ENCODE measurements around the gene MTFP1.

DNA sequence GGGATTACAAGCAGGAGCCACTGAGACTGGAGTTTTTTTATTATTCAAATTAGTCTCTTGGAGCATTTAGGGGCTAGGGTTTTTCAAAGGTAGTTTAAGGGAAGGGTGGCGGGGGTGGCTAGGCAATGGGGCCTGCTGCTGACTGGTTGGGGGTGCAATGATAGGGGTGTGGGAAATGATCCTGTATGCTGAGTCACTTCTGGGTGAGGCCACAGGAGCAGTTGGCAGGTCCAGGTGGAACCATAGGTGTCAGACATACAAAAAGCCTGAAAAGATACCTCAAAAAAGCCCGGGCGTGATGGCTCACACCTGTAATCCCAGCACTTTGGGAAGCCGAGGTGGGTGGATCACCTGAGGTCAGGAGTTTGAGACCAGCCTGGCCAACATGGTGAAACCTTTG, 13.7 kb downstream of the MTFP1 start:
- TF ChIP-seq, protein P1, sequence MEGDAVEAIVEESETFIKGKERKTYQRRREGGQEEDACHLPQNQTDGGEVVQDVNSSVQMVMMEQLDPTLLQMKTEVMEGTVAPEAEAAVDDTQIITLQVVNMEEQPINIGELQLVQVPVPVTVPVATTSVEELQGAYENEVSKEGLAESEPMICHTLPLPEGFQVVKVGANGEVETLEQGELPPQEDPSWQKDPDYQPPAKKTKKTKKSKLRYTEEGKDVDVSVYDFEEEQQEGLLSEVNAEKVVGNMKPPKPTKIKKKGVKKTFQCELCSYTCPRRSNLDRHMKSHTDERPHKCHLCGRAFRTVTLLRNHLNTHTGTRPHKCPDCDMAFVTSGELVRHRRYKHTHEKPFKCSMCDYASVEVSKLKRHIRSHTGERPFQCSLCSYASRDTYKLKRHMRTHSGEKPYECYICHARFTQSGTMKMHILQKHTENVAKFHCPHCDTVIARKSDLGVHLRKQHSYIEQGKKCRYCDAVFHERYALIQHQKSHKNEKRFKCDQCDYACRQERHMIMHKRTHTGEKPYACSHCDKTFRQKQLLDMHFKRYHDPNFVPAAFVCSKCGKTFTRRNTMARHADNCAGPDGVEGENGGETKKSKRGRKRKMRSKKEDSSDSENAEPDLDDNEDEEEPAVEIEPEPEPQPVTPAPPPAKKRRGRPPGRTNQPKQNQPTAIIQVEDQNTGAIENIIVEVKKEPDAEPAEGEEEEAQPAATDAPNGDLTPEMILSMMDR (conservative IDR thresholded peaks at IDR 0.05; ENCODE audit: low read depth, low read length), result no peak
- no peak for TF ChIP-seq POLR2A (IDR thresholded peaks at IDR 0.05; ENCODE audit: low read depth, low read length)
- no peak for TF ChIP-seq MXI1 (IDR thresholded peaks at IDR 0.05; ENCODE audit: borderline replicate concordance, low read depth, low read length)
- no peak for TF ChIP-seq RFX5 (IDR thresholded peaks at IDR 0.05; ENCODE audit: low read depth, low read length)
- no peak for TF ChIP-seq CEBPB (IDR thresholded peaks at IDR 0.05; ENCODE audit: low read depth, low read length)
- TF ChIP-seq SMC3 (IDR thresholded peaks at IDR 0.05; ENCODE audit: low read depth, low read length), result no peak
- TF ChIP-seq RAD21 (IDR thresholded peaks at IDR 0.05; ENCODE audit: low read length), result no peak
- TF ChIP-seq CHD1 (IDR thresholded peaks at IDR 0.05; ENCODE audit: low read depth, low read length), result no peak
